Esophagus mucosa (tissue), 1 donor: ENCODE results near the gene B3GNT3. TPM values are rescaled to one million over a fixed set of nuclear protein-coding genes. Genes with fewer than 3 reads are reported as not detected.
"Not testable (repeated sequence)": the region's sequence is repeated elsewhere in the genome, so short reads cannot be mapped to it uniquely, and the experiment has no call there.

ENCODE experiments used
- ATAC-seq: fragments of 200-7000 bp; cut with Tn5 transposase; one replicate; pipeline ENCODE4 v1.9.1; 2020
- total RNA-seq: library from RNA; stranded (reverse); gene quantifications from one replicate; pipeline ENCODE4 v1.2.4, GENCODE V29; 2023
- donor health status: DM: yes; HTN: yes; CAD: no.

B3GNT3 gene
- total RNA-seq, 1 donor from 2014 or later = 19.4 TPM

DNA sequence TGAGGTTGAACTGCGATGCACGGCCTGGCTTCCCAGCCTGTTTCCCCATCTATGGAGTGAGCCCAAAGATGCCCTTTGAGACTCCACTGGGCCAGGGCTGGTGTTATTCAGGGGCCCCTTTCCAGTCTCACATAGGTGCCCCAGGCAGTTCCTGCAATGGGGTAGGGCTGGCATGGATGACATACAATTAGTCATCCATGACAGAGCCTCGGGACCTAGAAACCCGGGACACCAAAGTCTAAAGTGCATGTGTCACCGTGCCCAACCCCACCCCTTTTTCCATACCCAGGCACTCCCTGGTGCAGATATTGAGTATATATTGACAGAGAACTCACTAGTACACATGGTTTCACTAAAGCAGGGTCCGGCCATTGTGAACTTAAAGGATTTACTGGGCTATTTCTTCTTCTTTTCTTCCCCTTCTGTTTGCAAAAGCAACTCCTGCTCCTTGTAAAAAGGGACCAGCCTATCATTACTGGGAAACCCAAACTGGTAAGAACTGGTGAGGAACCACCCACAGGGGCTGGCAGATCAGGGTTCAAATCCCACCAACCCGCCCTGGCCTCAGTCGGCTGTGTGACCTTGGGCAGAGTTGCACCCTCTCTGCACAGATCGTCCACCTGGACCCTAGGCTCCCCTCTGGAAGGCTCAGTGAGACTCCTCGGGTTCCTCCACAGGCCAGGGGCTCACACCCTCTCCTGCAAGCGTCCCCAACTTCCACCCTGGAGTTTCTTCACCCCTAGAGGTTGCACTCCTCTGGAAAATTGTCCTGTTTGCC, 2.7 kb downstream of the B3GNT3 start:
- peak; percentile 86 for ATAC-seq

DNA sequence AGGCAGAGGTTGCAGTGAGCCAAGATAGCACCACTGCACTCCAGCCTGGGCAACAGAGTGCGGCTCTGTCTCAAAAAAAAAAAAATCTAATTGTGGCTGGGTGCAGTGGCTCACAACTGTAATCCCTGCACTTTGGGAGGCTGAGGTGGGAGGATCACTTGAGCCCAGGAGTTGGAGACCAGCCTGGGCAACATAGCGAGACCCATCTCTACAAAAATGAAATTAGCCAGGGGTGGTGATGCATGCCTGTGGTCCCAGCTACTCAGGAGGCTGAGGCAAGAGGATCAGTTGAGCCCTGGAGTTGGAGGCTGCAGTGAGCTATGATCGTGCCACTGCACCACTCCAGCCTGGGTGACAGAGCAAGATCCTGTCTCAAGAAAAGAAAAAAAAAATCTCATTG, 3.7 kb downstream of the B3GNT3 start:
- not testable (repeated sequence) for ATAC-seq

DNA sequence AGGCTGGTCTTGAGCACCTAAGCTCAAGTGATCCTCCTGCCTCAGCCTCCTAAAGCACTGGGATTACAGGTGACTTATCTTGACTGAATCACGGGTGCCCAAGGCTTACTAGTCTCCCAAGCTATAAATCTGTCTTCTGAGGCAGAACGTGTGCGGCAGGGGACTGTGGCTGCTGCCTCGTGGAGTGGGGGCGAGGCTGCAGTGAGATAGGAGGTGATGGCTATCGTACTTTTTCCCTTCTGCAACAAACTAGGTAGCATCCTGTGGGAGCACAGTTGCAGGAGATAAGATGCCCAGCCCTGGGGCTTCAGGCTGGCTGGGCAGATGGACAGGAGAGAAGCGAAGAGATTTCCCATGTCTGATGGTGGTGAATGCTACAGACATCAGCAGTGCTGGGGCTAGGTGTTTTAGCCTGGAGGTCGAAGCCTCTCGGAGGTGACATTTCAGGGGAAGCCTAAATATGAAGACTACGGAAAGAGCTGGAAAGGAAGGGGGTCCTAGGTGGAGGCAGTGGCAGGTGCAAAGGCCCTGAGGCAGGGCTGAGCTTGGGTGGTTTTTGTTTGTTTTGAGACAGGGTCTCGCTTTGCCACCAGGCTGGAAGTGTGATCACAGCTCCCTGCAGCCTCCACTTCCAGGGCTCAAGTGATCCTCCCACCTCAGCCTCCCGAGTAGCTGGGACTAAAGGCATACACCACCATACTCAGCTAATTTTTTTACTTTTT, 7.4 kb downstream of the B3GNT3 start:
- ATAC-seq = no peak

DNA sequence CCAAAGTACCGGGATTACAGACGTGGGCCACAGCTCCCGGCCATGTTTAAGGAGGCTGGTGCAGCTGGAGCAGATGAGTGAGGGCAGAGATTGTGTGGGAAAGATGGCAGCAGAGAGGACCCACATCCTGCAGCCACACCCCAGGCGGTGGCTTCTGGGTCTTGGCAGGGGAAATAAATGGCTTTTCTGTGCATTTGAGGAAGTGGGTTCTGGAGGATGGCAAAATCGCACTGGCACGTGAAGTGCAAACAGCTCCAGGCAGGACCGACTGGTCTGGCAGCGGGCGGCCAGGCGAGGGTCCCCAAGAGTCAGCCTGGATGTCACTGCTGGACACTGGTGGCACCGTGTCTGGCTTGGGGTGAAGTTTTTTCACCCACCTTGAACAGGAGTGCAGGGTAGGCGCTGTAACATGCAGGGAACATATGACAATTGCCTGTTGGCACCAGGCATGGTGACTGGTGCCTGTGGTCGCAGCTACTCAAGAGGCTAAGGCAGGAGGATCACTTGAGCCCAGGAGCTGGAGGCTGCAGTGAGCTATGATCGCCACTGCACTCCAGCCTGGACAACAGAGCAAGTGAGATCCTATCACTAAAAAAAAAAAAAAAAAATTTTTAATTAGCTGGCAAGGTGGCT, 8.4 kb downstream of the B3GNT3 start:
- no peak for ATAC-seq

DNA sequence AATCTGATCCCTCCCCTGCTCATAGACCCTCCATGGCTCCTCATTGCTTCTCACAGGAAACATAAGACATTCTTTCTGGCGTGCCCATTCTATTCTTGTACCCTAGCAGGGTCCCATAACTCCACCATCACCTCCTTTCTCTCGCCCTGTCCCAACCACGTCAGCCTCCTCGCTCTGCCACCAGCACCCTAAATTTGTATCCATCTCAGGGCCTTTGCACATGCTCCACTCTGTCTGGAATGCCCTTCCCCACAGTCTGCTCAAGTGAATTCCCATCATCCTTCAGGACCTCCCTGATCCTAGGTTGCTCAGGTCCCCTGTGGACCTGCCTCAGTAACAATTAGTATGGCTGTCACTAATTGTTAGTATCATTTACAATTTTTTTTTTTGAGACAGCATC, 10.5 kb downstream of the B3GNT3 start:
- no peak for ATAC-seq

DNA sequence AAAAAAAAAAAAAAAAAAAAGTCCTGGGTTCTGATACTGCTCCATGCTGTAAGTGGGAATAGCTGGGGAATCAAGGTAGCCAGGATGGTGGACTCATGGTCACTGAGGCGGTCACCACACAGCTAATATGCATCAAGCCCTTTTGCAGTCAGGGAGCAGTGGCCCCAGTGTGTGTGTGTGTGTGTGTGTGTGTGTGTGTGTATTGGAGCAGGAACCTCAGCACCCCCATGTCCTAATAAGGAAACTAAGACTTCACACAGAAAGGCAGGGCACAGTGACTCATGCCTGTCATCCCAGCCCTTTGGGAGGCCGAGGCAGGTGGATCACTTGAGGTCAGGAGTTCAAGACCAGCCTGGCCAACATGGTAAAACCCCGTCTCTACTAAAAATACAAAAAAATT, 12.0 kb downstream of the B3GNT3 start:
- ATAC-seq = peak; percentile 47

DNA sequence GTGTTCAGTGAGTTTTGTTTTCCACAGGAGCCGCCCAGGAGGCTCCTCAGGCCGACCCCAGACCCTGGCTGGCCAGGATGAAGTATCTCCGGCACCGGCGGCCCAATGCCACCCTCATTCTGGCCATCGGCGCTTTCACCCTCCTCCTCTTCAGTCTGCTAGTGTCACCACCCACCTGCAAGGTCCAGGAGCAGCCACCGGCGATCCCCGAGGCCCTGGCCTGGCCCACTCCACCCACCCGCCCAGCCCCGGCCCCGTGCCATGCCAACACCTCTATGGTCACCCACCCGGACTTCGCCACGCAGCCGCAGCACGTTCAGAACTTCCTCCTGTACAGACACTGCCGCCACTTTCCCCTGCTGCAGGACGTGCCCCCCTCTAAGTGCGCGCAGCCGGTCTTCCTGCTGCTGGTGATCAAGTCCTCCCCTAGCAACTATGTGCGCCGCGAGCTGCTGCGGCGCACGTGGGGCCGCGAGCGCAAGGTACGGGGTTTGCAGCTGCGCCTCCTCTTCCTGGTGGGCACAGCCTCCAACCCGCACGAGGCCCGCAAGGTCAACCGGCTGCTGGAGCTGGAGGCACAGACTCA, 12.9 kb downstream of the B3GNT3 start:
- ATAC-seq = peak; percentile 8

DNA sequence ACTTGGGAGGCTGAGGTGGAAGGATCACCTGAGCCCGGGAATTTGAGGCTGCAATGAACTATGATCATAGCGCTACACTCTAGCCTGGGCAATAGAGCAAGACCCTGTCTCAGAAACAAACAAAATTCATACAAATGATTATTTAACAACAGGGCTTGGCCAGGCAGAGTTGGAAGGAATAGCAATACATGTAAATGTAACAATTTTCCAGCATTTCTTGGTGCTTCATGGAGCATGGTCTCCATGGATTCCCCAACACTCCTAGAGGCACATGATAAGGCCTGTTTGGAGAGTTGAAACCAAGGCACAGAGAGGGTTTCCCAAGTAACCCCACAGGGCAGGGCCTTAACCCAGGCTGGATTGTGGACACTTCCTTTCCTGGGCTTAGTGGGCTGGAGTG, 16.2 kb downstream of the B3GNT3 start:
- ATAC-seq = no peak

DNA sequence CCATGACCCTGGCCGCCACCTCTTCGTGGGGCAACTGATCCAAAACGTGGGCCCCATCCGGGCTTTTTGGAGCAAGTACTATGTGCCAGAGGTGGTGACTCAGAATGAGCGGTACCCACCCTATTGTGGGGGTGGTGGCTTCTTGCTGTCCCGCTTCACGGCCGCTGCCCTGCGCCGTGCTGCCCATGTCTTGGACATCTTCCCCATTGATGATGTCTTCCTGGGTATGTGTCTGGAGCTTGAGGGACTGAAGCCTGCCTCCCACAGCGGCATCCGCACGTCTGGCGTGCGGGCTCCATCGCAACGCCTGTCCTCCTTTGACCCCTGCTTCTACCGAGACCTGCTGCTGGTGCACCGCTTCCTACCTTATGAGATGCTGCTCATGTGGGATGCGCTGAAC, 16.7 kb downstream of the B3GNT3 start:
- ATAC-seq = no peak

DNA sequence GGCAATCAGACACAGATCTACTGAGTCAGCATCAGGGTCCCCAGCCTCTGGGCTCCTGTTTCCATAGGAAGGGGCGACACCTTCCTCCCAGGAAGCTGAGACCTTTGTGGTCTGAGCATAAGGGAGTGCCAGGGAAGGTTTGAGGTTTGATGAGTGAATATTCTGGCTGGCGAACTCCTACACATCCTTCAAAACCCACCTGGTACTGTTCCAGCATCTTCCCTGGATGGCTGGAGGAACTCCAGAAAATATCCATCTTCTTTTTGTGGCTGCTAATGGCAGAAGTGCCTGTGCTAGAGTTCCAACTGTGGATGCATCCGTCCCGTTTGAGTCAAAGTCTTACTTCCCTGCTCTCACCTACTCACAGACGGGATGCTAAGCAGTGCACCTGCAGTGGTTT, 17.2 kb downstream of the B3GNT3 start:
- ATAC-seq = no peak

DNA sequence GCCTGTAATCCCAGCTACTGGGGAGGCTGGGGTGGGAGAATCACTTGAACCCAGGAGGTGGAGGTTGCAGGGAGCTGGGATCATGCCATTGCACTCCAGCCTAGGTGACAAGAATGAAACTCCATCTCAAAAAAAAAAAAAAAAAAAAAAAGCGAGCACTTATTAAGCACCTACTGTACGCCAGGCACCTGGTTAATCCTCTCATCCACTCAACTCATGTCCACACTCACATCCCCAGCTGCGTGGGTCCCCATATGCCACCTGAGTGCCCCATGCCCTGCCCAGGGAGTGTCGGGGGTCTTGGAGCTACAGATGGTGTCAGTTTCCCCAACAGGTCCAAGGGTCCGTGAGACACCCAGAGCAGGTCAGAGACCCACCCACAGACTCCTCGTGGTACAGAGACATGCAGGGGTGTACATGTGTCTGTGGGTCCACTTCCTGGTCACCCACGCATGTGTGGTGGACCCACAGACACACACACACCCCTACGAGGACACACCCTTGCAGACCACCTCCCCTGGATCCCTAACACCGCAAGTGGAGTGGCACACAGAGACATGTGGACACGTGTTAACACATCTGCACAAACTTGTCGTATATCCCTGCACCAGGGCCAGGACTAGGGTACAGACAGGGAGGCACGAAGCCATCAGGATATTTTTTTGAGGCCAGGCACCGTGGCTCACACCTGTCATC, 22.9 kb downstream of the B3GNT3 start:
- peak; percentile 50 for ATAC-seq

DNA sequence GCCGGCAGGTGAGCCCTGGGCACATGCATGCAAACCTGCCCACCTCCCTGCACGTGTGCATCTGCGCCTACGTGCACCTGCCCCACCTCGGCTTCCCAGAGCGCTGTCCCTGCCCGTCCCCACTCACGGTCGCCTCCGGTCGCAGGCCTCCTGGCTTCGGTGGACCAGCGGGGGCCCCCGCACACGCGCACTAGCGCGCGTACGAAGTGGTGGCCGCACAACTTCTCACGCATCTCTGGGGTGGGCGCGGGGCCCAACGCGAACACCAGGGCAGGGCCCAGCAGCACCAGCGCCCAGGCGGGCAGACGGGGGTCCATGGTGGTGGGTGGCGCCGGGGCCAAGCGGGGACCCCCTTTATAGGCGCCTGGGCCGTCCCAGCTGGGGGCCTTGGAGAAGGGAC, 26.3 kb downstream of the B3GNT3 start, which contains the start of gene INSL3:
Gene INSL3 (minus strand): TSS at position 330 of the 400 bp plus-strand sequence. CDS start 13 bp downstream, at position 317.
- ATAC-seq = peak; percentile 24

DNA sequence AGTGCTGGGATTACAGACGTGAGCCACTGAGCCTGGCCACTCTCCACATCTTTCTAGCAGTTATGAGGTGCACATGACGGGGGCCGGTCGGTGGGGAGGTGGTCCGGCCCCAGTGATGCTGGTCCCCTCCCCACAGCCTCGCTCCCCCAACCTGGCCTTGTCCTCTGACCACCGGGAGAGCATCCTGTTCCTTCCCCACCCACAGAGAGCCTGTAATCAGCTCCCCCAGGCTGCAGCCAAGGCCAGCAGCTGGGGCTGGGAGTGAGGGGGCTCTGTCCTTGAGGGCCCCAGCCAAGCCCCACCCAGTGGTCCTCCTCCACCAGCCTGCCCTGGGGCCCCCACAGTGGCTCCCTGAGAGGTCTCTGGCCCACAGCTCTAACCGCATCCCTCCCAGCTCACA, 29.4 kb downstream of the B3GNT3 start:
- peak; percentile 17 for ATAC-seq

DNA sequence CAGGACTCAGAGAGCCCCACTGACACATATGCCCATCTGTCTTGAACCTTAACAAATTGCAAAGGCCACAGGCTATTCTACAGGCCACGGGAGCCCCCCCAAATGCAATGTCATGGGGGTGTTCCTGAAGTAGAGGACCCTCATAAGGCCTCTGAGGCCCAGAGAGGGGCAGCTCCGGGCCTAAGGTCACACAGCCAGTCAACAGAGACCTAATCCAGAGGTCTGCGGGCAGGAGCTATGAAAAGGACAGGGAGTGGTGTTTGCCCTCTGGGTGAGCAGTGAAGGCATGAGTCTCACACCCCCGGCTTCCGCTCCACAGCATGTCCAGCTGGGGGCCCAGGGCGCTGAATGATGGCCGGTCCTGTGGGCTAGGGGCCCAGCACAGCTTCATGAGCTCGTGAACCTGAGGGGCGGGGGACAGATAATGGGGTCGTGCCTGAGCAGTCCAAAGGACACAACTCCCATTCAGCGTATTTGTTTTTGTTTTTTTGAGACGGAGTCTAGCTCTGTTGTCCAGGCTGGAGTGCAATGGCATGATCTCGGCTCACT, 31.6 kb downstream of the B3GNT3 start:
- no peak for ATAC-seq

DNA sequence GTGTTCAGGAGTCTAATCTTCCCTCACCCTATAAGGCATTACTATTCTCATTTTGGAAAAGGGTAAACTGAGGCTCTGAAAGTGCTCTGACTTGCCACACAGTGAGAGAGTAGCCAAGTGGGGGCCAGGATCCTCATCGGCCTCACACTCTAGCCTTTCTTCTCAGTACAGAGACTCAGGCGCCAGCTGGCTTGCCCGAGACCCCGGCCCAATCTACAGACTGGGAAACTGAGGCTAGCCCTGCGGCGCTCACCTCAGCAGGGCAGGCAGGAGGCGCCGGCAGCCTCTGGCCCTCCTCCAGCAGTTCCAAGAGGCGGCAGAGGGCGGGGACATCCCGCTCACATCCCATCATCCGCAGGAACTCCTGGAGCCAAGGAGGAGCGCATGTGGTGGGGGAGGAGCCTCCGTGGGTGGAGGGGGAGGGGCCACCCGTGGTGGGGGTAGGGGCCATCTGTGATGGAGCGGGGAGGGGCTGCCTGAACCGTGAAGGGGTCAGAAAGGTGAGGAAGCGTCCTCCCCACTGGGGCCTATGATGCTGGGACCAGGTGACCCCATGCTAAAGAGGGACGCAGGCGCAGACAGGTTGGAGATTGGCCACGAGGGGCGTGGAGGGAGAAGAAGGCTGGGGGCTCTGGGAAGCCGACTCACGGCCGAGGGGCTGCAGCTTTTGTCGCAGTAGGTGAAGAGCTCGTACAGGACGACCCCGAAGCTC, 35.1 kb downstream of the B3GNT3 start:
- no peak for ATAC-seq

DNA sequence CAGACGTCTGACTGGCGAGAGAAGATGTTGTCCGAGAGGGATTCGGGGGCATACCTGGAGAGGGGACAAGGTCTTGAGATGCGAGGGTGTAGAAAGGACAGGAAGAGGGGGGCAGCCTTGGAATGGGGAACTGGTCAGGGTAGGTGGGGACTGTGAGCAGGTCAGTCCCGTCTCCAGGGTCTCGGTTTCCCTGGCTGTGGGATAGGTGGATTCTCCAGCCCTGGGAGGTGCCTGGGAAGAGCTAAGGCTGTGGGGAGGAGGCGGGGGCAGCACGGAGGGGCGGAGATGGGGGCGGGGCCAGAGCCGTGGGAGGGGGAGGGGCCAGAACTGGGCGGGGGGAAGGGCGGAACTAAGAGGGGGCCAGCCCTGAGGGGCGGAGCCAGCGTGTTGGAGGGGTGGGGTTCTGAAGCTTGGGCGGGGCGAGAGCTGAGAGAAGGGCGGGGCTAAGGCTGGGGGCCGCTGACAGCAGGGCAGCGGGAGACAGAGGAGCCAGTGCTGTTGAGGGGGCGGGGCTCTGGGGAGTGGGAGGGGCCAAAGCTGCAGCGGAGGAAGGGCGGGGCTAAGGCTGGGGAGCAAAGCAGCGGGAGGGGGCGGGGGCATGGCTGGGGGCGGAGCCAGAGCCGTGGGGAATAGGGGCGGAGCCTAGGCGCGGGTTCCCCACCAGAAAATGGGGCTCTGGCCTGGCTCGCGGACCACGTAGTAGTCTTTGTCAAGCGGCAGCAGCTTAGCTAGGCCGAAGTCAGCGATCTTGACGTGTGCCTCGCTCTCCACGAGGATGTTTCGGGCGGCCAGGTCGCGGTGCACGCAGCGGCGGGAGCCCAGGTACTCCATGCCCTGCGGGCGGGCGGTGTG, 35.9 kb downstream of the B3GNT3 start:
- peak; percentile 86 for ATAC-seq

DNA sequence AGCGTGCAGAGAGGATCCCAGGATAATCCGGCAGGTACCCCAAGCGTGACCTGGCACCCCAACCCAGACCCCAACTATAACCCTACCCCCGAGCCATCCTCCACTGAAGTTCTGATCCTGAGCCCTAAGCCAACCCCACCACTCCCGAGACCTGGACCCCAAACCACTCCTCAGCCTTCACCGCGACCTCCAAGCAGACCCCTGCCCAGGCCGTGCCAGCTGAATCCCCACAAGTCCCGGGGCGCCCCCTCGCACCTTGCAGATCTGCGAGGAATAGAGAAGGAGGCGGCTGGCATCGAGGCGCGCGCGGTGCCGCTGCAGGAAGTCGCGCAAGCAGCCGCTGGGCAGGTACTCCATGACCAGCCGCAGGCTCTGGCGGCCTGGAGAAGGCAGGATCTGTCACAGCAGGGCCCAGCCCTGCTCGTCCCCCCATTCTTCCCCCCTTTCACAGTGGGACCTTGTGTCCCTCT, 36.5 kb downstream of the B3GNT3 start:
- ATAC-seq = peak; percentile 12

DNA sequence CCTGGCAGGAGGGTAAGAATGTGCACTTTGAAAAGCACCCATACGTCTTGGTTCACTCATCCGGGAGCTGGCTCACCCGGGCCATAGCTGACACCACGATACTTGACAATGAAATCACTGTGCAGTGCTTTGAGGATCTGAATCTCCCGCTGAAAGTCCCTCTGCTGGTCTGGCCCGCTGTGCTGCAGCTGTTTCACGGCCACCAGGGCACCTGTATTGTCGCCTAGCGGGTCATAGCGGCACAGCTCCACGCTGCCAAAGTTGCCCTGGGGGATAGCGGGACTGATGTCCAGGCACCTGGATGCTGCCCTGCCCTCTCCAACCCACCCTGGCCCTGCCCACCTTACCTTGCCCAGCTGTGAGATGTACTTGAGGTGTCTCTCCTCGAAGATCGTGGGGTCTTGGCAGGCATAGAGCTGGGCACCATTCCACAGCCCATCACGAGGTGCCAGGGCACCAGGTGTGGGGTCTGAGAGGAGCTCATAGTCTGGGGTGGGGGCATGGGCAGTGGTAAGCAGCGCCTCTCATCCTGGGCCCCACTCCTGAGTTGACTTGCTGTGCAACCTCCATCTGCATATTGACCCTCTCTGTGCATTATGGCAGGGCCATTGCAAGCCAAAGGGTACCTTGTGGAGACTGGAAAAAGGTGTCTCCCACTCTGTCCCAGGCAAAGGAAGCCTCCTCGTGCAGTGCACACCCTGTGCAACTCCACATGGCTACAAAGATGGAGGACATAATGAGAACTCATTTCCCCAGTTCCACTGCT, 37.7 kb downstream of the B3GNT3 start:
- ATAC-seq = no peak

DNA sequence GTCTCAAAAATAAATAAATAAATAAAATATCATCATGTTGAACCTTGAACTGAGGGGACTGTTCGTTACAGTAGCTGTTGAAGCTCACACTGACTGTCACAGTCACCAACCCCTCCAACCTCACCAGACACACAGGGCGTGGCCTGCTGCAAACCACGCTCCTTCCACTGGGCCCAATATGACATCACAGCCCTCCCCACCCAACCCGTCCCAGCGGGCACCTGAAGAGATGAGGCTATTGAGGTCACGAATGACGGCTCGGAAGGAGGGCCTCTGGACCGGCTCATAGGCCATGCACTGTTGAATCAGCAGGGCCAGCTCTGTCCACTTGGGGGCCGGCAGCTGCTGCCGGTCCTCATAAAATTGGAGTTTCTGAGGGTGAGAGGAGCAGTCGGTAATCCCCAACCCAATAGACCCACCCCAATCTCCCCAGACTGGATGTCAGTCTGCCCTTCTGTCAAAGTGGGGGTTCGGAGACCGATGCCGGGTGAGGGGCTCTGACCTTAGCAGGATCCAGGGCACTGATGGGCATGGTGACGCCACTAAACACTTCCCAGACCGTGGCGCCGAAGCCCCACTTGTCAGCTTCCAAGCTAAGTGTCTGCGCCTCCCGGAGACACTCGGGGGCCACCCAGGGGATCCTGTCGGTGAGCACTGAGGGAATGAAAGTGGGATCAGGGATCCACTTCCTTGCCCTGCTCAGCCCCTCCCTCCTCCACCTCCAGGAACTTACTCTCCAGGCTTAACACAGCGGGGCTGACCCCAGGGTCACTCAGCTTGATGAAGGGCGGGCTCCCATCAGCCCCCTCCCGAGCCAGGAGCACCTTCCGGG, 39.6 kb downstream of the B3GNT3 start:
- no peak for ATAC-seq
